DMS153 treated with DMSO at 0.1 percent for 48 hours (cell line): ENCODE measurements around the gene CFAP54.
"Not testable (repeated sequence)": the region's sequence is repeated elsewhere in the genome, so short reads cannot be mapped to it uniquely, and the experiment has no call there.

ENCODE experiments used
- DNase-seq: peaks from one replicate; lab custom pipeline; 2025; ENCODE audit not compliant: unreplicated experiment; lab: John Stamatoyannopoulos, UW

The CFAP54 gene

GRCh38 chr12:96623155-96623554 is 133.8 kb downstream of the CFAP54 start:
- DNase-seq, result no peak

DNA sequence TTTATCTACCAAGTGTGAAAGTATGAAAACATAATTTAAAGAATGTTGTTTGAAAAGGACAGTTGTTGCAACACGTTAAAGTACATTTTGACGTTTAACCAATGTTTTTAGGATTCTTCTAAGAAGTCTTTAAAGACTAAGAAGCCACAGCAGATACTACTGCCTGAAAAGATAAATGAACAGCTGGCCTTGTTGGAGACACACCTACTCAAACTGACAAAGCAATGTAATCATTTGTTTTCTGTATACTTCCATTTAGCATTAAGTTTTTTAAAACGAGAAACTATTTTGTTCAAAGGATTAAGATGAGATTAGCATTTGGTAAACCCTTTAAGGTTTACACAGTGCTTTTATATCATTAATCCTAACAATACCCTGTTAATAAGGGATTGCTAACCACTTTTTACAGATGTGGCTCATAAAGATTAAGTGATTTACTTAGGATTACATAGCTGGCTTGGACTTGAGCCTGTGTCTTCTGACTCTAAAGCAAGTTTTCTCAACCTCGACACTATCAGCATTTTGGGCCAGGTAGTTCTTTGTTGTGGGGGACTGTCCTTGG is 134.4 kb downstream of the CFAP54 start:
- DNase-seq, result no peak

- no peak for DNase-seq
These were observed 146.5 kb downstream of the CFAP54 start for GRCh38 chr12:96635844-96636243.

DNA sequence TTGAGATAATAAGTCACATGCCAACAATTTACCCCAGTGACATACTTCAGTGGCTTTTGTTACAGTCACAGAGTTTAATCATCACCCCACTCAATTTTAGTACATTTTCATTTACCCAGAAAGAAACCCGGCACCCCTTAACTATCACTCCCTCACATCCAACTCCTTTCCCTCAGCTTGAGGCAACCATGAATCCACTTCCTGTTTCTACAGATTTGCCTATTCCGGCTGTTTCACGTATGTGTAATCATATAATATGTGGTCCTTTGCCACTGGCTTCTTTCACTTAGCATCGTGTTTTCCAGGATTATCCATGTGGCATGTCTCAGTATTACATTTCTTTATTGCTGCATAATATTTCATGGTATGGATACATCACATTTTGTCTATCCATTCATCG is 147.5 kb downstream of the CFAP54 start:
- no peak for DNase-seq

DNA sequence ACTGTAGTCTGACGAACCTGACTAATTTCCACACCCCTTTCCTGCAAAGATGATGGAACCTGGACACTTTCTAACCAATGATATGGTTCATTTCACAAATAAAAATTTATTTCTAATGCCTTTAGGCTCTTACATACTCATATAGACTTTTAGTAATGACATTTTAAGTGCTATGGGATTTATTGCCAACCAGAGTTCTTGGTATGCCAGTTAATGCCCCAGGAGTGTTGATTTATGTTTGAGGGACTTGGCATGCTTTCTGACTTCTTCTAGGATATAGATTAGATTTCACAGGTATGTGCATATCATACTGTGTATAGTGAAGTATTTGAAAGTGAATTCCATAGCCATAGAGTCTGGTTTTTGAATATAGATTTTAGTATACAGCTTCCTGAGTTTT is 159.5 kb downstream of the CFAP54 start:
- no peak for DNase-seq

DNA sequence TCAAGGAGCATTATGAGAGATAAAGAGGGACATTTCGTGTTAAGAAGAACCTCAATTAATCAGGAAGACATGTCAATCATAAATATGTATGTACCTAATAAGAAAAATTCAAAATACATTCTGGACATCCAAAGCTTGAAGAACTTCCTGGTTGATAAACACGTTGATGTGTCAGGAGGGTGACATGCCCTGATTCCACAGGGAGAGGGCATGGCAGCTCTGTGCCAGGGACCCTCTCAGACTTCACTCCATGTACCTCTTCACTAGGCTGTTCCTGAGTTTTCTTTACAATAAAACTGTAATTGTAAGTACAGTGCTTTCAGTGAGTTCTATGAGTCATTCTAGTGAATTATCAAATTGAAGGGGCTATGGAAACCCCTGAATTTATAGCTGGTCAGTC is 163.5 kb downstream of the CFAP54 start:
- DNase-seq, result no peak

DNA sequence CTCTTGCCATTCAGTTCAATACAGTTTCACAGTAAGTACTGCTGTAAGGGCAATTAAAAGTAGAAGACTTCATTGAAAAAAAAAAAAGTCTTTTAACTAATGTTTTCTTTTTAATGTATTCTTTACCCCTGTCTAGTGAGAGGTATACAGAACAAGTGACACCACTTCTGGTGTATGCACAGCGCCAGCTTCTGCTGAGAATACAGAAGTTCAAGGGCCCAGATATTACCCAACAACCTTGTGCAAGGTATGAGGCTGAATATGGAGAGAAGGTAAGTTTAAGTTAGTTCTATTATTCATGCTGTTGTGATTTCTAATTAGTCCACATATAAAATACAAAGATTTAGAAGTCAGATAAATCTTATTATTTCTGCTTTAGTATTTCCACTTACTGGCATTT is 168.7 kb downstream of the CFAP54 start:
- DNase-seq, result no peak

DNA sequence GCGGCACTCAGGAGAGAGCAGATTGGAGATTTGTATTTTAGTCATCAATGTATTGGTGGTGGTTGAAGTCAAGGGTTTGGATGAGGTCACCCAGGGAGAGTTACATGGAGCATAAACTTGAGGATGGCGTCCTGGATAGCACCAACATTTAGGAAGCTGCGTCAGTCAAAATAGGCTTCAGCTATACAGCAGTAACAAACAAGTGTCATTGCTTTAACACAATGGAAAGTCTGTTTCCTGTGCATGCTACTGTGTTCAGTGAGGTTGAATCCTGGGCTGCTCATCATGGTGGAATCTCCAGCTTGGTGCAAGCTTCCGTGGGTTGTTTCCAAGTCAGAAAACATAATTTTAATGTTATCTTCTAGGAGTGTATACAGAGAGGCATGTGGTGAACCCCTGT is 180.4 kb downstream of the CFAP54 start:
- DNase-seq, result no peak

DNA sequence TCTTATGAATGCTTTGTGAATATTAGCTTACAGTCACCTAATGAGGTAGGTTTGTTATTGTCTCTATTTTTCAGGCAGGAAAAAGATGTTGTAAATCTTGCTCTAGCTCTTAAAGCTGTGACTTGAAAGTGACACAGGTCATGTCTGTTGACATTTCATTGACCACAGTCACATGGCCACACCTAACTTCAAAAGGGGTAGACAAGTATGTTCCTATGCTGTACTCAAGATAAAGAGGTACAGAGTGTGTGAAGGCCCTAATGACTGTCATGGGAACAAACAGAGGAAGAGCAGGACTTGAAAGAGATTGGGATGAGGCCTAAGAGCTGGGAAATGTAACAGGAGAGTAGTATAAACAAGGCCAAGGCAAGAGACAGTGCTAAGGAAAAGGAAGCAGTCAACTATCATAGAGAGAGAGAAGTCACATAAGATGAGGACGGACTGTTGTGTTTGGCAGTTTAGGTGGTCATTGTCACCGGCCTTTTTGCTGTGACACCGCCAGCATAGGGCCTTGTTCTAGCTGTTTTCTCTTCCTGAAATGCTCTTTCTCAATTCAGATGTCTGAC is 181.0 kb downstream of the CFAP54 start:
- DNase-seq, result no peak

GRCh38 chr12:96675519-96675918 is 186.1 kb downstream of the CFAP54 start:
- DNase-seq, result not testable (repeated sequence)

- DNase-seq, result no peak
These were observed 188.0 kb downstream of the CFAP54 start for GRCh38 chr12:96677363-96677762.

- no peak for DNase-seq
These were observed 198.3 kb downstream of the CFAP54 start for GRCh38 chr12:96687719-96688118.

DNA sequence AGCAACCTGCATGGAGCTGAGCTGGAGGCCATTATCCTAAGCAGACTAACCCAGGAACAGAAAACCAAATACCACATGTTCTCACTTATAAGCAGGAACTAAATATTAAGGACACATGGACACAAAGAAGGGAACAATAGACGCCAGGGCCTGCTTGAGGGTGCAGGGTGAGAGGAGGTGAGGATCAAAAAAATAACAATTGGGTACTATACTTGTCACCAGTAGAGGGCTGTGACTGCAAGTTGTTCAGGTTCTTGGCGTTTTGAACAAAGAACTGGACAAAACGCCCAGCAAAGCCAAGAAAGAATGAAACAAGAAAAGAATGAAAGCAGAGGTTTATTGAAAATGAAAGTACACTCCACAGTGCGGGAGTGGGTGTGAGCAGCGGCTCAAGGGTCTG is 209.1 kb downstream of the CFAP54 start:
- no peak for DNase-seq

GRCh38 chr12:96698965-96699364 is 209.6 kb downstream of the CFAP54 start:
- DNase-seq, result no peak

DNA sequence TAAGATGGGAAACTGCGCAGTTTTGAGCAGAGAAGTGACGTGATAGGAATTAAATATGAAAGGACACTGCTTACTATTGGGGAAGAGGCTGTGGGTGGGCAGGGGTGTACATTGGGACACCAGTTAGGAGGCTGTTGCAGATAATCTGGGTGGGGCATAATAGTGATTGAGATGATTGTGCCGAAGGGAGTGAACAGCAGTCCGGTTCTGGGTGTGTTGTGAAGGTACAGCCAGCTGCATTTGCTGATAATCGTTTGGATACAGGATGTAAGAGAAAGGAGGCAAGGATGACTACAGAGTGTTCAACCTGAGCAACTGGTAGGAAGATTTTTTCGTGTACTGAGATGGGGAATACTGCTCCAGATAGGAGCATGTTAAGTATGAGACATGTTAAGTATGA is 212.5 kb downstream of the CFAP54 start:
- DNase-seq, result no peak

GRCh38 chr12:96710127-96710745 is 220.9 kb downstream of the CFAP54 start:
- peak; percentile 17 for DNase-seq

- DNase-seq, result no peak
These were observed 222.0 kb downstream of the CFAP54 start for GRCh38 chr12:96711364-96711763.

DNA sequence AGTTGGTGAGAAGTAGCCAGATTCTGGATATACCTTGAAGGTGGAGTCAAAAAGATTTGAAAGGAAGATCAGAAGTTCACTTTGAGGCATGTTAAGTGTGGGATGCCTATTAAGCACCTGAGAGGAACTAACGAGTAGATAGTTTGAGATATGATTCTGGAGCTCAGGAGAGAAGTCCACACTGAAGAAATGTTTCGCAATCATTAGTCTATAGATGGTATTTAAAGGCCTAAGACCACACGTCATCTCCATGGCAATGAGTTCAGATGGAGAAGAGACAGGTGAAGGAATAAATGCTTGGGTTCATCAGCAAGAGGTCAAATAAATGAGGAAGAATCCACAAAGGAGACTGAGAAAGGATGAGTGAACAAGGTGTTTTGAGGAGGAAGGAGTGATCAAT is 224.8 kb downstream of the CFAP54 start:
- no peak for DNase-seq

DNA sequence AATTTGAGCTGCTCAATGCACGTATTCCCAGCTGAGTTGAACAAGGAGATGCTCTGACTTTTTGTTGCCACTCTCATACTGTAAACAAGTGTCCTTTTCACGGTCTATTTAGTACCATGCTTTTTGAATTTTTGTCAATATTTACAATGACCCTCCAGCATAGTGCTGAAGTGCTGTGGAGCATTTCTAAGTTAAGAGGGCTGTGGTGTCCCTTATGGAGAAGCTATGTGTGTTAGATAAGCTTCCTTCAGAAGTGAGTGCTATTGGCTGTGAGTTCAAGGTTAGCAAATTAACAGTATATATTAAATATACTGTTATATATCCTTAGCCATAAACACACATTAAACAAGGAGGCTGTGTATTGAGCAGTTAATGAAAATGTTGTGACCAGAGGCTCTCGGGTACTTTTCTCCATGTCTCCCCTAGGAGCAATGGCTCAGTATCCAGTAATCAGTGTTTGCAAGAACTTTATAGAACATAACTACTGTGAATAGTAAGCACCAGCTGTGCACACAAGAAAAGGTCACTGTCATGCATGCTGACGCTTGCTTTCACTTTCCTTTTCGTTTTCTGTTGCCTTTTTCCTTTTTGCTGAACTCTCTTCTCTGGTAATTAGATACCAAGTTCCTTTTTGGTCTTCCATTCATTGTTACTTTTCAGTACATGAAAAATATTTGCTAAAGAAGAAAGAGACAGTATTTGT is 230.4 kb downstream of the CFAP54 start:
- peak; percentile 77 for DNase-seq

DNA sequence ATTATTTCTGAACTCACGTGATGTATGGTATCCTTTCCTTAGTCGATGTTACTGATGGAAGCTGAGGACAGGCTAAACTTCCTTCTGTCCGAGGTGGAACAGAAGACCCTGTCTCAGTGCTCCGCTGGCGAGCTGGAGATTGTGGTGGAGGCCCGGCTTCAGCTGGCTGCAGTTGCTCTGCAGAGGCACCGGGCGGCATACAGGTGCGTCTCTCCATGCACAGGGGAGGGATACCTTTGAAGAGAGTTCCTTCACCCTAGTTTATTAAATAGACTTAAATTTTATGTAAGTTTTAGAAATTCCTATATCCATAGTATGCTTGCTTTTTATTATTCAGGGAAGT is 231.0 kb downstream of the CFAP54 start:
- DNase-seq, result peak; percentile 77

GRCh38 chr12:96729466-96729865 is 240.1 kb downstream of the CFAP54 start:
- DNase-seq, result not testable (repeated sequence)

- no peak for DNase-seq
These were observed 240.5 kb downstream of the CFAP54 start for GRCh38 chr12:96729886-96730285.
